Lung (tissue), 12 donors: Measurements from ENCODE around the gene FSHR. TPM values are rescaled to one million over a fixed set of nuclear protein-coding genes. Genes with fewer than 3 reads are reported as not detected.

Source experiments
- ATAC-seq: fragments of 200-7000 bp; cut with Tn5 transposase; one replicate; pipeline ENCODE4 v1.9.1; 2020; ENCODE audit warnings: moderate number of reproducible peaks; ENCODE audit not compliant: insufficient read depth, low FRiP score
- DNase-seq, 3 donors: peaks; one replicate each; pipeline ENCODE4 v3.0.0-alpha.2; 2013 to 2017
- H3K27ac ChIP-seq, 2 donors: one replicate each; pipeline ENCODE4 v1.5.1; 2013; ENCODE audit warnings: mild to moderate bottlenecking in 2 of 2, moderate library complexity in 2 of 2, control low read depth in 1 of 2, inconsistent platforms in 1 of 2, low read depth in 1 of 2, low read length in 1 of 2
- H3K27me3 ChIP-seq, 3 donors: one replicate each; pipeline ENCODE4 v1.5.1; 2013; ENCODE audit warnings: low read length in 2 of 3; ENCODE audit not compliant: control insufficient read depth in 3 of 3, insufficient read depth in 3 of 3
- H3K36me3 ChIP-seq, 4 donors: one replicate each; pipeline ENCODE4 v1.5.1; 2013; ENCODE audit warnings: low read length in 4 of 4, mild to moderate bottlenecking in 1 of 4, moderate library complexity in 1 of 4; ENCODE audit not compliant: control insufficient read depth in 4 of 4, insufficient read depth in 4 of 4
- H3K4me1 ChIP-seq, 5 donors: one replicate each; pipeline ENCODE4 v1.5.1; 2013; ENCODE audit warnings: low read length in 5 of 5, mild to moderate bottlenecking in 2 of 5, moderate library complexity in 1 of 5; ENCODE audit not compliant: control insufficient read depth in 5 of 5, insufficient read depth in 5 of 5
- H3K4me3 ChIP-seq: one replicate; pipeline ENCODE4 v1.5.1; 2013; ENCODE audit warnings: mild to moderate bottlenecking, control low read depth, moderate library complexity
- H3K9ac ChIP-seq, 2 donors: one replicate each; pipeline ENCODE4 v1.5.1; 2013; ENCODE audit warnings: low read length in 2 of 2, control low read depth in 1 of 2; ENCODE audit not compliant: insufficient read depth in 1 of 2
- H3K9me3 ChIP-seq, 4 donors: one replicate each; pipeline ENCODE4 v1.5.1; 2013; ENCODE audit warnings: low read length in 3 of 4, mild to moderate bottlenecking in 1 of 4, moderate library complexity in 1 of 4; ENCODE audit not compliant: control insufficient read depth in 4 of 4, insufficient read depth in 3 of 4
- CTCF ChIP-seq: IDR thresholded peaks from 2 replicates; pipeline ENCODE4 v1.5.1; 2012; ENCODE audit warnings: mild to moderate bottlenecking; ENCODE audit errors: control extremely low read depth, extremely low read depth
- WGBS, 2 donors: extraction: QIAGEN DNeasy Blood & Tissue Kit; methylation state at CpG; one replicate each; pipeline ENCODE4 v1.1.7; 2013; 5-methylcytosine and 5-hydroxymethylcytosine counted together
- polyA plus RNA-seq, 2 donors: library from polyadenylated mRNA; stranded (reverse); fragments of 200-250 nt; gene quantifications; one replicate each; pipeline ENCODE4 v1.2.1, GENCODE V29; 2013
- total RNA-seq, 2 donors: library from RNA; depleted of rRNA in 1 of 2; stranded (reverse); fragments of >200 nt in 1 of 2; gene quantifications; one replicate each; pipeline ENCODE4 v1.2.1, GENCODE V29; 2014 to 2021
- donor health status: control.
- donor health status: control.
- donor health status: Bipolar disorder and iron deficiency.
- donor health status: healthy.
- donor health status: DM: yes; HTN: yes; CAD: no.

Gene FSHR
- total and polyA plus RNA-seq, 4 donors = not detected

GRCh38 chr2:49042488-49042887, 111.8 kb downstream of the FSHR start:
- H3K9me3 ChIP-seq = no peaks in the 10 kb centered on the region
- WGBS, 2 donors = 67 to 70% methylated on average over 1 of the region's 1 CpG
- TF ChIP-seq CTCF = no peak
- H3K4me3 ChIP-seq = no peak overlapping the region
- ATAC-seq = no peak
- H3K4me1 ChIP-seq = no peaks in the 10 kb centered on the region
- H3K27me3 ChIP-seq = no peaks in the 10 kb centered on the region
- H3K9ac ChIP-seq = no peak overlapping the region
- H3K36me3 ChIP-seq = no peaks in the 10 kb centered on the region
- no peak for DNase-seq
- H3K27ac ChIP-seq = no peak overlapping the region

DNA sequence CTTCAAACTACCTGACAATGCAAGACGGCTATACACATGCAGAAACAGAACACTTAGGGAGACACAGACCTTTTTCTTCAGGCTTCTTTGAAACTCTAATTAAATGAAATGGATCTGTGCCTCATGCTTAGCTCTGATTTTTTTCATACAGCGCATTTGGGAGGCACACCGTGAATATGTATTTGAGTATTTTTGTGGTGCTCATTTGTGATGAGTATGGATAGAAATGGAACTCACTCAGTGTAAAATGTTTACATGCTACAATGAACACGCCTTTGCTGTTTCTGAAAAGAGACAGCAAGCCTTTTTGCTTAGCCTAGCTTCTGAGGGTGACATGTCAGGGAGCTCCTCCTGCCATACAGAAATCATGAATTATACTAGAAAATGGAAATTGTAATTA, 113.3 kb downstream of the FSHR start:
- no peak for TF ChIP-seq CTCF
- no peak for DNase-seq
- H3K36me3 ChIP-seq = no peaks in the 10 kb centered on the region
- ATAC-seq = no peak
- no peak overlapping the region for H3K9ac ChIP-seq
- WGBS, 2 donors = 92% methylated on average over 4 of the region's 4 CpGs
- H3K4me1 ChIP-seq = no peaks in the 10 kb centered on the region
- no peak overlapping the region for H3K4me3 ChIP-seq
- no peak overlapping the region for H3K27ac ChIP-seq
- H3K9me3 ChIP-seq = no peaks in the 10 kb centered on the region
- no peaks in the 10 kb centered on the region for H3K27me3 ChIP-seq

GRCh38 chr2:49037197-49037596, 117.1 kb downstream of the FSHR start:
- DNase-seq (peak in 1 of 3 donors; percentile 28), ATAC-seq (no peak)
- no peak for TF ChIP-seq CTCF

DNA sequence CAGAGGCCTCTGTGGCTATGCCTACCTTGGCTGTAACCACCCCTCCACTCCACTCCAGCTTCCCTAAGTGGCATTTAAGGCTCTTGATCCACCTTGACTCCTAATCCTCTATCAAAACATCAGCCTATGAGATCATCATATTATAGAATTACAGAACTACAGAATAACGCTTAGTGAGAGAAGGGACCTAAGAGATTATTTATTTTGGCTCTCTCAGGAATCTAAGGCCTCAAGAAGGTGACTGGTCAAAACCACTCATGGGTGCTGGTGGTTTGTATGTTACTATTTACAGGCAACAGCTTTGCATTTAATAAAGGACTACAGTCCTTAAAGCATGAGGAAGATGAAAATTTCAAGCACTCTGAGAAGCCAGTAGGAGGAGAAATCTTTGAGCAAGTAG, 118.8 kb downstream of the FSHR start:
- WGBS, 2 donors = 72 to 83% methylated on average over 1 of the region's 1 CpG
- Histone ChIP-seq H3K27ac (no peak overlapping the region), H3K4me3 (no peak overlapping the region), H3K4me1 (no peaks in the 10 kb centered on the region), H3K27me3 (no peaks in the 10 kb centered on the region), H3K9ac (no peak overlapping the region), H3K36me3 (no peaks in the 10 kb centered on the region), H3K9me3 (no peaks in the 10 kb centered on the region)
- DNase-seq (no peak), ATAC-seq (no peak)
- TF ChIP-seq CTCF = no peak

More at GRCh38 chr2:49037197-49037596, 117.1 kb downstream of the FSHR start:
- Histone ChIP-seq H3K36me3 (no peaks in the 10 kb centered on the region), H3K27ac (no peak overlapping the region), H3K27me3 (no peaks in the 10 kb centered on the region), H3K9ac (no peak overlapping the region), H3K4me3 (no peak overlapping the region), H3K9me3 (no peaks in the 10 kb centered on the region), H3K4me1 (no peaks in the 10 kb centered on the region)
